ENCODE measurements around the gene SMIM44.
"Not testable (repeated sequence)": the region's sequence is repeated elsewhere in the genome, so short reads cannot be mapped to it uniquely, and the experiment has no call there.

Gene SMIM44

DNA sequence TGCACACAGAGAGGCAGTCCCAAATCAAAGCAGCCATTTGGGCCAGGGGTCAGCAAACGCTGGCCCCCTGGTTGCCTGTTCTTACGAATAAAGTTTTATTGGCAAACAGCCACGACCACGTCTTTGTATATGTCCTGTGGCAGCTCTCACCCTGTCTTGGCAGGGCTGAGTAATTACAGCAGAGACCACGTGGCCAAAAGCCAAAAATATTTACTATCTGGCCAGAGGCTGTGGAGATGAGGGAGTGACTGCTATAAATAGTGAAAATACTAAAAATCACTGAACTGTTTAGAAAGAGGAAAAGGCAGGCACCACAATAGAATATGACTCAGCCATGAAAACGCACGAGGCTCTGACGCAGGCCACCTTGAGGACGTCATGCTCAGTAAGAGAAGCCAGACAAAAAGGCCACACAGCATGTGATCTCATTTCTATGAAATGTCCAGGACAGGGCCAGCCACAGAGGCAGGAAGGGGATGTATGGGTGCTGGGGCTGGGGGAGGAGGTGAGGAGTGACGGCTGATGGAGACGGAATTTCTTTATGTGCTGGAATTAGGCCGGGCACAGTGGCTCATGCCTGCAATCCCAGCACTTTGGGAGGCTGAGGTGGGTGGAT lies 32.3 kb downstream of the SMIM44 start:
- Histone ChIP-seq H3K9me3 (replicated peaks; ENCODE audit: insufficient read depth, low read length) (no peaks in the 10 kb centered on the region), H3K9ac (ENCODE audit: low read length) (no peak overlapping the region), H4K20me1 (ENCODE audit: insufficient read depth, low read length) (no peaks in the 10 kb centered on the region), H3K27me3 (replicated peaks; ENCODE audit: insufficient read depth, low read length) (peaks cover 75% of the 10 kb centered on the region), H3K27ac (ENCODE audit: low read length) (no peak overlapping the region), H3K9me2 (replicated peaks; ENCODE audit: insufficient read depth, low read length) (no peaks in the 10 kb centered on the region), H3K36me3 (replicated peaks; ENCODE audit: insufficient read depth, low read length) (no peaks in the 10 kb centered on the region), H3K79me2 (ENCODE audit: low read length) (no peaks in the 10 kb centered on the region), H3K4me1 (ENCODE audit: low read length) (peaks cover 7% of the 10 kb centered on the region; the same call in 1 of the 2 replicates), H2AFZ (ENCODE audit: low read length) (no peak overlapping the region), H3K4me3 (ENCODE audit: low read length) (no peak overlapping the region), H3F3A (ENCODE audit: insufficient read depth, low read length) (no peaks in the 10 kb centered on the region), H3K4me2 (ENCODE audit: low read depth, low read length) (no peak overlapping the region)
- TF ChIP-seq EZH2 (optimal IDR thresholded peaks at IDR 0.05; ENCODE audit: low read depth, low read length) = no peak
- TF ChIP-seq, protein P1, sequence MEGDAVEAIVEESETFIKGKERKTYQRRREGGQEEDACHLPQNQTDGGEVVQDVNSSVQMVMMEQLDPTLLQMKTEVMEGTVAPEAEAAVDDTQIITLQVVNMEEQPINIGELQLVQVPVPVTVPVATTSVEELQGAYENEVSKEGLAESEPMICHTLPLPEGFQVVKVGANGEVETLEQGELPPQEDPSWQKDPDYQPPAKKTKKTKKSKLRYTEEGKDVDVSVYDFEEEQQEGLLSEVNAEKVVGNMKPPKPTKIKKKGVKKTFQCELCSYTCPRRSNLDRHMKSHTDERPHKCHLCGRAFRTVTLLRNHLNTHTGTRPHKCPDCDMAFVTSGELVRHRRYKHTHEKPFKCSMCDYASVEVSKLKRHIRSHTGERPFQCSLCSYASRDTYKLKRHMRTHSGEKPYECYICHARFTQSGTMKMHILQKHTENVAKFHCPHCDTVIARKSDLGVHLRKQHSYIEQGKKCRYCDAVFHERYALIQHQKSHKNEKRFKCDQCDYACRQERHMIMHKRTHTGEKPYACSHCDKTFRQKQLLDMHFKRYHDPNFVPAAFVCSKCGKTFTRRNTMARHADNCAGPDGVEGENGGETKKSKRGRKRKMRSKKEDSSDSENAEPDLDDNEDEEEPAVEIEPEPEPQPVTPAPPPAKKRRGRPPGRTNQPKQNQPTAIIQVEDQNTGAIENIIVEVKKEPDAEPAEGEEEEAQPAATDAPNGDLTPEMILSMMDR (IDR thresholded peaks at IDR 0.05; ENCODE audit: low read length) = no peak
- no peak for TF ChIP-seq EZH2phosphoT487 (IDR thresholded peaks at IDR 0.05; ENCODE audit: low read length)
- DNase-seq = peak; percentile 30

DNA sequence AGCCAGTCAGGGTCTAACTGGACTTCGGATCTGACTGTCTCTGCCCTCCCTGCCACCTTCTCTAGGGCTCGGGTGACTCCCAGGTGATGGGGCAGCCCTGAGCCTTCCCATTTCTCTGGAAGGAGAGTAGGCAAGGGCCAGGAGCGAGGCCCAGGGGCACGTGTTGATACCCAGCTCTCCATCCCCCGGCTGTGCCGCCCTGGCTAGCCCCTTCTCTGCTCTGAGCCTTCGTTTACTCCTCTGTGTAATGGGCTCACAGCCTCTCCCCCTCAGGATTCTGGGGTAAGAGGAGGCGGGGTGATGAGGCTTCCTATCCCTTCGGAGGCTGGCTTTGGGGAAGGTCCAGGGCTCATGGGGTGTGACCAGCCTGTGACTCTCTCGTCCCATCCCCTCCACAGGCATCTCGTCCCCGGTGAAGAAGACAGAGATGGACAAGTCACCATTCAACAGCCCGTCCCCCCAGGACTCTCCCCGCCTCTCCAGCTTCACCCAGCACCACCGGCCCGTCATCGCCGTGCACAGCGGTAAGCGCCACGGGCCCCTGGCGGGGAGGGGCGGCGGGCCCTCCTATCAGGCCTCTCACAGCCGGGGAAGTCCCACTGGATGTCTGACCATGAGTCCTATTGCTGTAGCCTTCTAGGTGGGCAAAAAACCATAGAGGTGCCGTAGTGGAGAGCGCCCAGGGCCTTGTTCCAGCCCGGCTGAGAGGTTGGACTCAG lies 34.5 kb downstream of the SMIM44 start:
- H3K9me2 ChIP-seq (replicated peaks; ENCODE audit: insufficient read depth, low read length) = no peaks in the 10 kb centered on the region
- no peak for DNase-seq
- no peaks in the 10 kb centered on the region for H3F3A ChIP-seq (ENCODE audit: insufficient read depth, low read length)
- H3K27ac ChIP-seq (ENCODE audit: low read length) = no peak overlapping the region
- H3K4me3 ChIP-seq (ENCODE audit: low read length) = no peak overlapping the region
- H3K4me1 ChIP-seq (ENCODE audit: low read length) = peaks cover 7% of the 10 kb centered on the region; the same call in 1 of the 2 replicates
- H3K27me3 ChIP-seq (replicated peaks; ENCODE audit: insufficient read depth, low read length) = peaks cover 75% of the 10 kb centered on the region
- H4K20me1 ChIP-seq (ENCODE audit: insufficient read depth, low read length) = no peaks in the 10 kb centered on the region
- H3K4me2 ChIP-seq (ENCODE audit: low read depth, low read length) = no peak overlapping the region
- H3K79me2 ChIP-seq (ENCODE audit: low read length) = no peaks in the 10 kb centered on the region
- no peak overlapping the region for H2AFZ ChIP-seq (ENCODE audit: low read length)
- H3K36me3 ChIP-seq (replicated peaks; ENCODE audit: insufficient read depth, low read length) = no peaks in the 10 kb centered on the region
- H3K9me3 ChIP-seq (replicated peaks; ENCODE audit: insufficient read depth, low read length) = no peaks in the 10 kb centered on the region
- TF ChIP-seq EZH2phosphoT487 (IDR thresholded peaks at IDR 0.05; ENCODE audit: low read length) (no peak), EZH2 (optimal IDR thresholded peaks at IDR 0.05; ENCODE audit: low read depth, low read length) (no peak)
- TF ChIP-seq, protein P1 (IDR thresholded peaks at IDR 0.05; ENCODE audit: low read length) = no peak
- H3K9ac ChIP-seq (ENCODE audit: low read length) = no peak overlapping the region

DNA sequence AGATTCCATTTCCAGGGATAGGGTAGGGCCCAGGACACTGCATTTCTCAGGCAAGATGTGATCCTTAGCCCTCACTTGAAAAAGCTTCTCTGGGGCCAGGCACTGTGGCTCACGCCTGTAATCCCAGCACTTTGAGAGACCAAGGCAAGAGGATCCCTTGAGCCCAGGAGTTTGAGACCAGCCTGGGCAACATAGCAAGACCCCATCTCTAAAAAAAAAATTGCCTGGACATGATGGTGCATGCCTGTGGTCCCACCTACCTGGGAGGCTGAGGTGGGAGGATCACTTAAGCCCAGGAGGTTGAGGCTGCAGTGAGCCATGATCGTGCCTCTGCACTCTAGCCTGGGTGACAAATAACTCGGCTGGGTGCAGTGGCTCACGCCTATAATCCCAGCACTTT lies 36.6 kb downstream of the SMIM44 start:
- H3K79me2 ChIP-seq (ENCODE audit: low read length); H3K9ac ChIP-seq (ENCODE audit: low read length); H3F3A ChIP-seq (ENCODE audit: insufficient read depth, low read length); H3K27ac ChIP-seq (ENCODE audit: low read length); H3K4me3 ChIP-seq (ENCODE audit: low read length); DNase-seq; H3K4me1 ChIP-seq (ENCODE audit: low read length); H3K4me2 ChIP-seq (ENCODE audit: low read depth, low read length); H3K36me3 ChIP-seq (replicated peaks; ENCODE audit: insufficient read depth, low read length); H2AFZ ChIP-seq (ENCODE audit: low read length); H3K9me2 ChIP-seq (replicated peaks; ENCODE audit: insufficient read depth, low read length); H3K9me3 ChIP-seq (replicated peaks; ENCODE audit: insufficient read depth, low read length); H4K20me1 ChIP-seq (ENCODE audit: insufficient read depth, low read length): not testable (repeated sequence)
- H3K27me3 ChIP-seq (replicated peaks; ENCODE audit: insufficient read depth, low read length) = peaks cover 76% of the 10 kb centered on the region

DNA sequence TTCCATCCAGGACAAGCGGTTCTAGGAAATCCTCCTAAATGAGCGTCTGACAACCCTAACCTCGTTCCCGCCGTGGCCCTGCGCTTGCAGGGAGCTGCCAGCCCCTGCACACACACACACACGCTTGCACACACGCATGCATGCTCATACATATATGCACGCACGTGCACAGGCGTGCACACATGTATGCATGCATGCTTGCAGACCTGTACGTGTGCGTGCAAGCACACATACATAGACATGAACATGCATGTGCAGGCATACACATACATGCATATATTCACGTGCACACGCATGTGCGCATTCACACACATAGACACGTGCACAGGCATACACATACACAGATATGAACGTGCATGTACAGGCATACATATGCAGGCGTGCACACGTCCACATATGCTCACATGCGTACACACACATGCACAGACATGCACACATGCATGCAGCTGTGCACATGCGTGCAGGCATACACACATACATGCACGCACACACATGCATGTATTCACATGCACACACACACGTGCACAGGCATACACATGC lies 38.5 kb downstream of the SMIM44 start:
- no peaks in the 10 kb centered on the region for H3K79me2 ChIP-seq (ENCODE audit: low read length)
- no peak overlapping the region for H3K9ac ChIP-seq (ENCODE audit: low read length)
- no peaks in the 10 kb centered on the region for H3K9me3 ChIP-seq (replicated peaks; ENCODE audit: insufficient read depth, low read length)
- H3F3A ChIP-seq (ENCODE audit: insufficient read depth, low read length) = no peaks in the 10 kb centered on the region
- no peak overlapping the region for H3K4me3 ChIP-seq (ENCODE audit: low read length)
- TF ChIP-seq EZH2 (optimal IDR thresholded peaks at IDR 0.05; ENCODE audit: low read depth, low read length) (no peak), EZH2phosphoT487 (IDR thresholded peaks at IDR 0.05; ENCODE audit: low read length) (no peak)
- TF ChIP-seq, protein P1 (IDR thresholded peaks at IDR 0.05; ENCODE audit: low read length) = no peak
- no peaks in the 10 kb centered on the region for H3K4me1 ChIP-seq (ENCODE audit: low read length)
- no peak overlapping the region for H2AFZ ChIP-seq (ENCODE audit: low read length)
- no peaks in the 10 kb centered on the region for H3K36me3 ChIP-seq (replicated peaks; ENCODE audit: insufficient read depth, low read length)
- no peak for DNase-seq
- H3K9me2 ChIP-seq (replicated peaks; ENCODE audit: insufficient read depth, low read length) = no peaks in the 10 kb centered on the region
- peaks cover 95% of the 10 kb centered on the region for H3K27me3 ChIP-seq (replicated peaks; ENCODE audit: insufficient read depth, low read length)
- H3K4me2 ChIP-seq (ENCODE audit: low read depth, low read length) = no peak overlapping the region
- no peak overlapping the region for H3K27ac ChIP-seq (ENCODE audit: low read length)
- no peaks in the 10 kb centered on the region for H4K20me1 ChIP-seq (ENCODE audit: insufficient read depth, low read length)
